Activated T-helper 1 cell treated with anti-CD3 and anti-CD28 coated beads, Interleukin-12 subunit alpha, Interleukin-12 subunit beta, Interleukin-2, Interleukin-4 antibody, amounts not matched to agents 30 ng/mL and 10 ng/mL and 1 ng/mL, durations not matched to agents 14 hours and 24 hours and 36 hours (primary cell): ENCODE measurements around the gene COL25A1. TPM values are rescaled to one million over a fixed set of nuclear protein-coding genes. Genes with fewer than 3 reads are reported as not detected.
"Not testable (repeated sequence)": the region's sequence is repeated elsewhere in the genome, so short reads cannot be mapped to it uniquely, and the experiment has no call there.

Experiments used
- DNase-seq: peaks from one replicate; pipeline ENCODE4 v3.0.0; 2021; ENCODE audit warnings: low spot score
- H3K27ac Mint-ChIP-seq: one replicate; pipeline ENCODE4 v1.8.0; 2021; ENCODE audit warnings: mild to moderate bottlenecking, mixed read lengths
- H3K27me3 Mint-ChIP-seq: one replicate; pipeline ENCODE4 v1.8.0; 2022; ENCODE audit warnings: mild to moderate bottlenecking, moderate library complexity, mixed read lengths; ENCODE audit not compliant: insufficient read depth
- H3K36me3 Mint-ChIP-seq: one replicate; pipeline ENCODE4 v1.8.0; 2021; ENCODE audit warnings: low read depth, mixed read lengths
- H3K4me1 Mint-ChIP-seq: one replicate; pipeline ENCODE4 v1.8.0; 2021; ENCODE audit warnings: low read depth, mixed read lengths
- H3K4me3 Mint-ChIP-seq: one replicate; pipeline ENCODE4 v1.8.0; 2021; ENCODE audit warnings: mild to moderate bottlenecking, moderate library complexity, mixed read lengths
- H3K9me3 Mint-ChIP-seq: one replicate; pipeline ENCODE4 v1.8.0; 2021; ENCODE audit warnings: mixed read lengths
- intact Hi-C: fragments of 100-400 bp; cut with micrococcal nuclease; formaldehyde crosslinking; loops from one replicate; pipeline ENCODE4 v1.15.1; 2024
- total RNA-seq: library from RNA; stranded (reverse); gene quantifications from 2 replicates; pipeline ENCODE4 v1.2.3, GENCODE V29; 2022

COL25A1 gene
- total RNA-seq, 1 donor from 2014 or later, result not detected

- no peak for DNase-seq
- Mint-ChIP-seq H3K4me1 (no peaks in the 10 kb centered on the region), H3K27ac (no peak overlapping the region), H3K27me3 (peaks cover 14% of the 10 kb centered on the region), H3K4me3 (no peak overlapping the region), H3K36me3 (no peaks in the 10 kb centered on the region), H3K9me3 (no peaks in the 10 kb centered on the region)
- intact Hi-C loops, result no loop called here
These were observed 427.7 kb downstream of the COL25A1 start for GRCh38 chr4:108874806-108875205.

GRCh38 chr4:108869970-108870369, 432.5 kb downstream of the COL25A1 start:
- H3K27me3 Mint-ChIP-seq, H3K4me1 Mint-ChIP-seq, H3K9me3 Mint-ChIP-seq, H3K4me3 Mint-ChIP-seq, DNase-seq, intact Hi-C loops, H3K27ac Mint-ChIP-seq, H3K36me3 Mint-ChIP-seq: not testable (repeated sequence)

GRCh38 chr4:108868606-108869227, 433.7 kb downstream of the COL25A1 start:
- no peaks in the 10 kb centered on the region for H3K4me1 Mint-ChIP-seq
- intact Hi-C loops, result no loop called here
- DNase-seq, result no peak
- no peaks in the 10 kb centered on the region for H3K9me3 Mint-ChIP-seq
- no peak overlapping the region for H3K4me3 Mint-ChIP-seq
- no peak overlapping the region for H3K27ac Mint-ChIP-seq
- H3K27me3 Mint-ChIP-seq, result peaks cover 3% of the 10 kb centered on the region
- H3K36me3 Mint-ChIP-seq, result no peaks in the 10 kb centered on the region

DNA sequence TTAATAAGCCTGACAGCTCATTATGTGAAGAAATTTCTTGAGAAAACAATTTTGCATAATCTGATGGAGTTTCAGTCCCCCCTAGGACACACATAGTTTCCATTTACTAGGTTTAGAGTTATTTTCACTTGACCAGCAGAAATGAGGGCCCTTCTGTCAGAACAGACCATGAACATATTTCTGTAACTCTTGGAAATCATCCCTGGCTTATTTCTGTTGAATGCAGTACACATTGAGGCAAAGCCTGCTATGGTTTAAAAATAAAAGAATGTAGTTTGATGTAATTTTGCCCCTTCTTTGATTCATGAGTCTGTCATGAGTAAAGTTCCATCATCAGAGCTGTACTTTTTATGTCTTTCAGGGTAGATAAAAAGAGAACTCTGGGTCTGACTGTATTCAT, 435.0 kb downstream of the COL25A1 start:
- no peak overlapping the region for H3K4me3 Mint-ChIP-seq
- H3K9me3 Mint-ChIP-seq, result no peaks in the 10 kb centered on the region
- intact Hi-C loops, result no loop called here
- DNase-seq, result no peak
- no peaks in the 10 kb centered on the region for H3K4me1 Mint-ChIP-seq
- H3K27me3 Mint-ChIP-seq, result peaks cover 2% of the 10 kb centered on the region
- H3K27ac Mint-ChIP-seq, result no peak overlapping the region
- H3K36me3 Mint-ChIP-seq, result no peaks in the 10 kb centered on the region

- Mint-ChIP-seq H3K9me3 (no peaks in the 10 kb centered on the region), H3K36me3 (no peaks in the 10 kb centered on the region), H3K27me3 (peaks cover 2% of the 10 kb centered on the region), H3K27ac (no peak overlapping the region), H3K4me3 (no peak overlapping the region), H3K4me1 (peaks cover 8% of the 10 kb centered on the region)
- intact Hi-C loops, result no loop called here
- DNase-seq, result no peak
These were observed 441.1 kb downstream of the COL25A1 start for GRCh38 chr4:108861334-108861733.

DNA sequence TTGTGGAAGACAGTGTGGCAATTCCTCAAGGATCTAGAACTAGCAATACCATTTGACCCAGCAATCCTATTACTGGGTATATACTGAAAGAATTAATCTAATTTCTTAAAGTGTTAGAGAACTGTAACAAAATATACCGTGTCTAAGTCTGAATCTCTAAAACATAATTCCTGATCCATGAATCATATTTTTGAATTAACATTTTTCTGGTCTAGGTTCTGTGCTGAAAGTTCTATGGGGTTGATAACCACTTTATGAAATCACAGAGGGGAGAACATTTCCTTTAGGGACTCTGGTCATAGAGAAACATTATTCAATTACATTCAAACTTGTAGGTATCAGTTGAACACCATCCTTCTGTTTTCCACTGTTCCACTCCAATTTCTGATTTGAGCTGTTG, 447.7 kb downstream of the COL25A1 start:
- peaks cover 2% of the 10 kb centered on the region for H3K27me3 Mint-ChIP-seq
- DNase-seq, result no peak
- no peak overlapping the region for H3K27ac Mint-ChIP-seq
- H3K4me1 Mint-ChIP-seq, result peaks cover 20% of the 10 kb centered on the region
- no peaks in the 10 kb centered on the region for H3K36me3 Mint-ChIP-seq
- H3K4me3 Mint-ChIP-seq, result no peak overlapping the region
- intact Hi-C loops, result no loop called here
- peaks cover 4% of the 10 kb centered on the region for H3K9me3 Mint-ChIP-seq

GRCh38 chr4:108852691-108853090, 449.8 kb downstream of the COL25A1 start:
- Mint-ChIP-seq H3K27me3 (no peaks in the 10 kb centered on the region), H3K36me3 (no peaks in the 10 kb centered on the region), H3K4me1 (peaks cover 26% of the 10 kb centered on the region), H3K27ac (no peak overlapping the region), H3K4me3 (no peak overlapping the region), H3K9me3 (peaks cover 4% of the 10 kb centered on the region)
- DNase-seq, result no peak
- intact Hi-C loops, result no loop called here

DNA sequence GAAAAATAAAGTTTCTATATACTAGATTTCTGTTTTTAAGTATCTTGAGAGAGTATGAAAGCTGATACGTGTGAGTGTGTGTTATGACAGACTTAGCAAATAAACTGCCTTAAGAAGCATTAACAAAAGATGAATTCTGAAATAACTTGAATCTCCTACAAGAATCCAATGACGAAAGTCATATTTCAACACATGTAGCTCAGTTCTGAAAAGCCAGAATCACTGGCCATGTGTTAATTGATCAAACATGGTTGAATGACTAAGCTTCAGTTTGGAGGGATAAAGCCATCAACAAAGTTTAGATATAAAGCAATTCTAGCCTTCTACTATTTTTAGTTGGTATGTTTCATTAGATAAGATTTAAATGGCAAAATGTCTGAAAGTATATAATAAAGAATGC, 451.1 kb downstream of the COL25A1 start:
- intact Hi-C loops, result no loop called here
- Mint-ChIP-seq H3K9me3 (peaks cover 4% of the 10 kb centered on the region), H3K36me3 (no peaks in the 10 kb centered on the region), H3K4me3 (no peak overlapping the region), H3K27ac (no peak overlapping the region), H3K27me3 (no peaks in the 10 kb centered on the region), H3K4me1 (peaks cover 25% of the 10 kb centered on the region)
- DNase-seq, result no peak

DNA sequence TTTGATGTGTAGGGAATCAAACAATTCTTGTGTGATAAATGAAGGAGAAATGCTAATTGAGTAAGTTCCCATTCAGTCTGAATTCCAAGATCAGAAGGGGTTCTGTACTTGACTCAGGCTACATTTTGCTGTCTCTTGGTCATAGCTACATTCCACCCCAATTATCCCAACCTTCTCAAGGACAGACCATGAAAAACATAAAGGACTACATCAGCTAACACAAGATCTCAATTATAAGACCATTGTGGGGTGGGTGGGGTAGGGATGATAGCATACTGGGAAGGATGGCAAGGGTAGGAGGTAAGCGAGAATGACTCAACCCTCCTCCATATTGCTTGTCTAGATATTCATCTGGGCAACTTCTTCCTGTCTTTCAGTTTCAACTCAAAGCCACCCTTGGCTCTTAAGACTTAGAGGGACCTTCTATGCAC, 452.2 kb downstream of the COL25A1 start:
- no peak overlapping the region for H3K27ac Mint-ChIP-seq
- no peaks in the 10 kb centered on the region for H3K27me3 Mint-ChIP-seq
- no peaks in the 10 kb centered on the region for H3K36me3 Mint-ChIP-seq
- H3K4me3 Mint-ChIP-seq, result no peak overlapping the region
- DNase-seq, result no peak
- H3K9me3 Mint-ChIP-seq, result peaks cover 4% of the 10 kb centered on the region
- intact Hi-C loops, result no loop called here
- peaks cover 25% of the 10 kb centered on the region for H3K4me1 Mint-ChIP-seq

DNA sequence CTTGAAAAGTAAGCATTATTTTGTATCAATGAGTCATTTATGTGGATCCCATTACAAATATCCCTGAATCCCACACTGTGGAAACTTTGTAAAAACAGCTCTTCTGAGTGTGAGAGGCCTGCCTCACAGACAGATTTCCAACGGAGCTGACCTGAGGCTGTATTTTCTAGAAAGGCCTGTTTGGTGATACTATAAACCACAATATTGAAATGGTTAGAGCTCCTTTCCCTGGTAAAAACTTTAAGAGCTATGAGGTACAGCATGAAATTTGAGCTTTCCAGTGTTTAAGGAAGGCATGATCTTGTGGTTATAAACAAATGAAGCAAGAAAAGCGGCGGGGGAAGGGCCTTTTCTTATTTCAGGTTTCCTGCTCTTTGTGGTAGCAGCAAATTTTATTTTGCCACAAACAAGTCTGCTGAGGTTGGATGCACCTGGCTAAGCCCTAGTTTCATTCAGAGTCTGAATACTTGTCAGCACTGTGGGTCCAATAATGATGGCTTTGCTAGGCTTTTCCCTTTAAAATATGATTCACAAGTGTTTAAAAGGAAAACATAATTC, 452.8 kb downstream of the COL25A1 start:
- Mint-ChIP-seq H3K9me3 (peaks cover 4% of the 10 kb centered on the region), H3K4me3 (no peak overlapping the region), H3K27me3 (no peaks in the 10 kb centered on the region), H3K27ac (no peak overlapping the region), H3K36me3 (no peaks in the 10 kb centered on the region), H3K4me1 (peaks cover 25% of the 10 kb centered on the region)
- intact Hi-C loops, result loop anchor here (5.0 kb wide), 1 partner anchor 123 kb away; no protein-coding TSS in a partner anchor
- no peak for DNase-seq

- Mint-ChIP-seq H3K27ac (no peak overlapping the region), H3K27me3 (peaks cover 5% of the 10 kb centered on the region), H3K4me3 (no peak overlapping the region), H3K4me1 (peaks cover 25% of the 10 kb centered on the region), H3K9me3 (no peaks in the 10 kb centered on the region), H3K36me3 (no peaks in the 10 kb centered on the region)
- DNase-seq, result no peak
- intact Hi-C loops, result loop anchor here (5.0 kb wide), 1 partner anchor 126 kb away; no protein-coding TSS in a partner anchor
These were observed 455.9 kb downstream of the COL25A1 start for GRCh38 chr4:108846568-108846967.

DNA sequence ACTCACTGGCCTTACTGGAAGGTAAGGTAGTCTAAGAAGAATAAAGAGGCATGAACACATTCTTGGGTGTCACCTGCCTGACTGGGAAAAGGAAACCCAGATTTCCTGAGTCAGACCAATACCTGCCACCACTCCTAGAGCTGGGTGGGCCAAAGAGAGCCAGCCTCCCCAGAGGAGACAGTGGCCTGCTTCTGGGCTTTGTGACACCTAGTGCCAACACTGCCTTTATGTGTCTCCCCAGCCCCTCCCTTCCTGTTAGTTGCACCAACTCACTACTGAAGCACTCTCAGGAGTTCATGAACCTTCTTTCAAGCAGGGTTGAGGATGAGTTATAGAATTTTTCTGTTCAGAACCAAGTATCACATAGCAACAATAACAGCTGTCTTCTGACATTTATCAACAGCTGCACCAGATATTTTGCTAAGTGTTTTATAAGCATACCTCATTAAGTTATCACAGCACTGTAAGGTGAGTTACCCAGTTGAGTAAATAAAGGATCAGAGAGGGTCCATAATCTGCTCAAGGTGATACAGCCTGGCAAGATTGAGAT, 462.0 kb downstream of the COL25A1 start:
- DNase-seq, result no peak
- intact Hi-C loops, result no loop called here
- Mint-ChIP-seq H3K27me3 (peaks cover 7% of the 10 kb centered on the region), H3K4me3 (no peak overlapping the region), H3K27ac (no peak overlapping the region), H3K9me3 (no peaks in the 10 kb centered on the region), H3K36me3 (no peaks in the 10 kb centered on the region), H3K4me1 (peaks cover 6% of the 10 kb centered on the region)

DNA sequence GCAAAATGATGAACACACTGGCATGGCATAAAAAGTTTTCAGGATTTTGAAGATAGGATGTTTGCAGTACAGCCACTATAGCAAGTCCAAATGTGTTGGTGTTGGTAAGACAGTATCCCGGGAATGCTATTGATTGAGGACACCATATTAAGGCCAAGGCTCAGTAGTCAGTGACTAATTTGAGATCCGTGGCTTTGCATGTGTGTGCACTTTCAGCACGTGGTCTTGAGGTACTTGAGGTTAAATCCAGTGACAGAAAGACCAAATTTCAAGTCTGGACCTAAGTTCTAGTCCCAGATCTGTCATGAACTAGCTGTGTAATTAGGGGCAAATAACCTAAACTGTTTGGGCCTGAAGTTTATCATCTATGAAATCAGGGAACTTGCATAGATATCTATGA, 463.1 kb downstream of the COL25A1 start:
- intact Hi-C loops, result loop anchor here (10.0 kb wide), 3 partner anchors 345 to 975 kb away; partner anchors contain the start of gene GAR1
- Mint-ChIP-seq H3K4me3 (no peak overlapping the region), H3K9me3 (no peaks in the 10 kb centered on the region), H3K27ac (no peak overlapping the region), H3K4me1 (peaks cover 6% of the 10 kb centered on the region), H3K36me3 (no peaks in the 10 kb centered on the region), H3K27me3 (peaks cover 7% of the 10 kb centered on the region)
- DNase-seq, result no peak
